SU-DHL-6 (cell line): ENCODE measurements around the gene SMARCD3.

Source experiments
- H2AFZ ChIP-seq: fragments of 200-600 bp; sonication (generic); 2 replicates; pipeline ENCODE4 v1.6.1; 2014; ENCODE audit warnings: low read depth, mild to moderate bottlenecking, moderate library complexity, mixed read lengths, antibody characterized with exemption, low read length; ENCODE audit not compliant: severe bottlenecking
- H3F3A ChIP-seq: fragments of 200-600 bp; shearing (Covaris generic); 2 replicates; pipeline ENCODE4 v1.6.0; 2016; ENCODE audit warnings: antibody characterized with exemption, mild to moderate bottlenecking; ENCODE audit not compliant: insufficient read depth
- H3K27ac ChIP-seq: fragments of 200-600 bp; sonication (generic); 2 replicates; pipeline ENCODE4 v1.5.1; 2016; ENCODE audit warnings: low read depth, mild to moderate bottlenecking, low read length, moderate library complexity, mixed read lengths
- H3K27me3 ChIP-seq: fragments of 200-600 bp; sonication (generic), shearing (Covaris generic); 2 replicates; pipeline ENCODE4 v1.6.0; 2014; ENCODE audit warnings: mild to moderate bottlenecking, low read length
- H3K36me3 ChIP-seq: fragments of 200-600 bp; sonication (generic); 2 replicates; pipeline ENCODE4 v1.6.1; 2014; ENCODE audit warnings: mild to moderate bottlenecking, low read length, mixed read lengths
- H3K4me2 ChIP-seq: fragments of 300-600, 200-600 bp; shearing (Covaris generic), sonication (generic); 2 replicates; pipeline ENCODE4 v1.6.0; 2014; ENCODE audit warnings: low read length, low read depth, mild to moderate bottlenecking; ENCODE audit not compliant: poor library complexity, severe bottlenecking
- H3K4me3 ChIP-seq: fragments of 200-600 bp; sonication (generic); 2 replicates; pipeline ENCODE4 v1.5.1; 2014; ENCODE audit warnings: antibody characterized with exemption, low read length, mild to moderate bottlenecking, mixed read lengths; ENCODE audit not compliant: insufficient read depth, poor library complexity, severe bottlenecking
- H3K79me2 ChIP-seq: fragments of 200-600 bp; sonication (generic); 2 replicates; pipeline ENCODE4 v1.6.1; 2014; ENCODE audit warnings: mild to moderate bottlenecking, low read length, moderate library complexity; ENCODE audit not compliant: insufficient read depth
- H3K9ac ChIP-seq: fragments of 200-600 bp; sonication (generic); 2 replicates; pipeline ENCODE4 v1.7.0; 2014; ENCODE audit warnings: mild to moderate bottlenecking, low read length
- H3K9me2 ChIP-seq: fragments of 200-600 bp; sonication (generic); replicated peaks from 2 replicates; pipeline ENCODE4 v1.6.1; 2014; ENCODE audit warnings: low read length; ENCODE audit not compliant: insufficient read depth
- H3K9me3 ChIP-seq: fragments of 200-600 bp; sonication (generic); 2 replicates; pipeline ENCODE4 v1.6.1; 2014; ENCODE audit warnings: low read length, mixed read lengths; ENCODE audit not compliant: insufficient read depth
- H4K20me1 ChIP-seq: fragments of 200-600 bp; sonication (generic); 2 replicates; pipeline ENCODE4 v1.6.1; 2014; ENCODE audit warnings: low read depth, mild to moderate bottlenecking, antibody characterized with exemption, low read length, moderate library complexity, mixed read lengths
- EZH2phosphoT487 ChIP-seq: fragments of 200-600 bp; sonication (generic), shearing (Covaris generic); conservative IDR thresholded peaks from 2 replicates; pipeline ENCODE4 v1.6.1; 2018; ENCODE audit warnings: mild to moderate bottlenecking, antibody characterized with exemption, low read length, moderate library complexity, mixed read lengths
- TF ChIP-seq, protein P1 (sequence below): fragments of 200-600 bp; sonication (generic); IDR thresholded peaks from one replicate; pipeline ENCODE4 v1.5.1; 2017; ENCODE audit warnings: antibody characterized with exemption, mild to moderate bottlenecking, low read length, moderate library complexity; ENCODE audit not compliant: insufficient read depth, poor library complexity, severe bottlenecking

The SMARCD3 gene

DNA sequence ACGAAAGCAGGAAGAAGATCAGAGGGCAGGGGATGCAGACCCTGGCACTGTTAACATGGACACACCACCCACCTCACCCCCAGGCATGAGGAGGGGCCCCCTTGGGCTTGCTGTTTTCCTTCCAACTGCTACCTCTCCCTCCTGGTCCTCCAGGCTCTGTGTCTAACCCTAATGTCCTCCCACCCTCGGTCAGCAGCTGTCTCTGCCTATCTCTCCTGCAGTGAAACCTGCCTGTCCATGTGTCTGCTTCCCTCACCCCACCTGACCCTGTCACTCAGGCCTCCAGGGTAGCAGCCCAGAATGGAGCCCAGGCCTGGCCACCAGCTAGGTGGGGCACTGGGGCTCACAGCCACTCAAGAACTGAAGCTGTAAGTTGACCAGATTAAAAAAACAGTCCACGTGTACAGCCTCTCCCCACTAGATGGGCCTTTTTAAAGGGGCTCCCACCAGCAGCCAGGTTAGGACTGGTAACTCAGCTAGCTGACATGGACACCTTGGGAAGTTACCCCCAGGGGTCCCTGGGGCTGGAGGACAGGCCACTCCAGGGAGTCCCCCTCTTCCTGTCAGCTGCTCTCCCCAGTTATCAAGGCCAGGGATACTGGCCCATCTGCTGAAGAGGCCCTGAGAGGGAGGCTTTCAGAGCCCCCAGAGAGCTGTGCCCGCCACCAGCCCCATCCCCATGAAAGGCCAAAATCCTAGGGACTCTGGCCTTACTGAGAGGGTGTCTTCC, 1.5 kb downstream of the SMARCD3 start:
- Histone ChIP-seq H3K9ac (no peak overlapping the region), H3K27ac (no peak overlapping the region), H2AFZ (no peak overlapping the region)

DNA sequence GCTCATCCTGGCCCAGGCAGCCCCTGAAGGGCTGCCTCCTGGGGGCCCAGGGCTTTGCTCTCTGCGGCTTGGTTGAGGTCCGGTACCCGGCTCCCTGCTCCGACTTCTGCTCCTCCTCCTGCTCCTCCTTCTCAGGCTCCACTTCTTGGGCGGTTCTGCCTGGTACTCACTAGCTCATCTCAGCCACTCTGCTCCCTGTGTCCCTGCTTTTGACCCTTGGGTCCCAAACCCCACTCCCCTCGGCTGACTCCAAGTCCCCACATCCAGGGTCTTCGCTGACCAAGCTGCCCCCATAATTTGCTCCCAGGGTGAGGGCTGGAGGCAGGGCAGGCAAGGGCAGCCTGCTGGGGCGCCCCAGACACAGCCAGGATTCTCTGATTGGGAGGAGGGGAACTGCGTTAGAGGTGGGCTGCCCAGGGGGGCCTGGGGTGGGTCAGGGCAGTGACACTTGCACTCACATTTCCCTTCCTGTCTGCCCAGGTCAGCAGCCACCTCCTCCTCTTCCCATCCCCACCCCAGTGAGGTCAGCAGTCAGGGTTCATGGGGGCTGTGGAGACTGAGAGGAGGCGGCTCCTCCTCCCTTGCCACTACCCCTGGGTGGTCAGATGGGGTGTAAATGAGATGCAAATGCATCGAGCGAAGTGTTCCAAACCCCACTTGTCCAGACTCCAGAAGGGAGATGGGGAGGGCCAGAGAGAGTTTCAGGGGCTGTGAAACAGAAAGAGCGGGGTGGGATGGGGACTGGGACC, 2.2 kb downstream of the SMARCD3 start:
- TF ChIP-seq, protein P1, sequence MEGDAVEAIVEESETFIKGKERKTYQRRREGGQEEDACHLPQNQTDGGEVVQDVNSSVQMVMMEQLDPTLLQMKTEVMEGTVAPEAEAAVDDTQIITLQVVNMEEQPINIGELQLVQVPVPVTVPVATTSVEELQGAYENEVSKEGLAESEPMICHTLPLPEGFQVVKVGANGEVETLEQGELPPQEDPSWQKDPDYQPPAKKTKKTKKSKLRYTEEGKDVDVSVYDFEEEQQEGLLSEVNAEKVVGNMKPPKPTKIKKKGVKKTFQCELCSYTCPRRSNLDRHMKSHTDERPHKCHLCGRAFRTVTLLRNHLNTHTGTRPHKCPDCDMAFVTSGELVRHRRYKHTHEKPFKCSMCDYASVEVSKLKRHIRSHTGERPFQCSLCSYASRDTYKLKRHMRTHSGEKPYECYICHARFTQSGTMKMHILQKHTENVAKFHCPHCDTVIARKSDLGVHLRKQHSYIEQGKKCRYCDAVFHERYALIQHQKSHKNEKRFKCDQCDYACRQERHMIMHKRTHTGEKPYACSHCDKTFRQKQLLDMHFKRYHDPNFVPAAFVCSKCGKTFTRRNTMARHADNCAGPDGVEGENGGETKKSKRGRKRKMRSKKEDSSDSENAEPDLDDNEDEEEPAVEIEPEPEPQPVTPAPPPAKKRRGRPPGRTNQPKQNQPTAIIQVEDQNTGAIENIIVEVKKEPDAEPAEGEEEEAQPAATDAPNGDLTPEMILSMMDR, result no peak
- no peak for TF ChIP-seq EZH2phosphoT487
- no peaks in the 10 kb centered on the region for H3K9me2 ChIP-seq
- H3F3A ChIP-seq, result no peaks in the 10 kb centered on the region
- H3K4me3 ChIP-seq, result no peak overlapping the region
- no peaks in the 10 kb centered on the region for H3K27me3 ChIP-seq
- H2AFZ ChIP-seq, result no peak overlapping the region
- H3K9ac ChIP-seq, result no peak overlapping the region
- H3K27ac ChIP-seq, result no peak overlapping the region
- H3K9me3 ChIP-seq, result no peaks in the 10 kb centered on the region
- H4K20me1 ChIP-seq, result no peaks in the 10 kb centered on the region
- no peaks in the 10 kb centered on the region for H3K79me2 ChIP-seq
- no peak overlapping the region for H3K4me2 ChIP-seq
- no peaks in the 10 kb centered on the region for H3K36me3 ChIP-seq

More for the DNA sequence above, 1.5 kb downstream of the SMARCD3 start:
- H3K27me3 ChIP-seq, result no peaks in the 10 kb centered on the region
- H3F3A ChIP-seq, result no peaks in the 10 kb centered on the region
- TF ChIP-seq, protein P1, result no peak
- no peak for TF ChIP-seq EZH2phosphoT487
- no peaks in the 10 kb centered on the region for H4K20me1 ChIP-seq
- H3K36me3 ChIP-seq, result no peaks in the 10 kb centered on the region
- H3K4me3 ChIP-seq, result no peak overlapping the region
- no peaks in the 10 kb centered on the region for H3K9me2 ChIP-seq
- H3K79me2 ChIP-seq, result no peaks in the 10 kb centered on the region
- no peak overlapping the region for H3K4me2 ChIP-seq
- no peaks in the 10 kb centered on the region for H3K9me3 ChIP-seq

DNA sequence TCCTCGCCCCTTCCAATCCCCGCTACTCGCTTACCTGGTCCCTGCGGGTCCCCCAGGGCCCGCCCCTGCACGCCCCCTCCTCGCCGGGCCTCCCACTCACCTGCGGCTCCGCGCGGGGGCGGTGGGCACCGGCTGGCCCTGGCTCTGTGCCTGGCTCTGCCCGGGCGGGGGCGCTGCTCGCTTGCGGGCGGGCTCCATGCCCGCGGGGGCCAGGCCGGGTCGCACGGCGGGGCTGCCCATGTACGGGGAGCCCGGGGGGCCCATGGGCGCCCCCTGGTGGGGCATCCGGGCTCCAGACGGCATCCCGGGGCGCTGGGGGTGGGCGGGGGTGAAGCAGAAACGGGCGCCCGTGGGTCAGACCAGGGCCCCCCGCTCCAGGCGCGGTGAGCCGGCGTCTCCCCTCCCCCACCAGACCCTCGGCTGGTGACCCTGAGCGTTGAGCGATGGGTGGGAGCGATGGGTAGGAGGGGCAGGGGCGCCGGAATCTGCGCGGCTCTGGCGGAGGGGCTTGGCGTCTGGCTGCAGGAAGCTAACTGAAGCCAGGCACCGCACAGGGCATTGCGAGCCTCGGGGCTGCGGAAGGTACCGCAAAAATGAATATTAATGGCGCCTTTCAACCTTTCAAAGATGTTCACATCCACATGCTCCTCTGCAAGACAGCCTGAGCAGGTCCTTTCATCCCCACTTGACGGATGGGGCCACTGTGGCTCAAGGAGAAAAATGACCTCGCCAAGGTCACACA, 3.0 kb downstream of the SMARCD3 start:
- Histone ChIP-seq H4K20me1 (no peaks in the 10 kb centered on the region), H3K79me2 (no peaks in the 10 kb centered on the region), H3K4me3 (peak overlapping the region; percentile 9), H3K36me3 (no peaks in the 10 kb centered on the region), H2AFZ (peak overlapping the region; percentile 21), H3K9ac (peak overlapping the region; percentile 17; the same call in 1 of the 2 replicates), H3K4me2 (peak overlapping the region; percentile 58), H3K9me2 (no peaks in the 10 kb centered on the region), H3K9me3 (no peaks in the 10 kb centered on the region), H3F3A (no peaks in the 10 kb centered on the region), H3K27ac (no peak overlapping the region), H3K27me3 (no peaks in the 10 kb centered on the region)
- no peak for TF ChIP-seq EZH2phosphoT487
- TF ChIP-seq, protein P1, result peak; percentile 79
